Coronary artery (tissue), 2 donors: ENCODE results near the gene RWDD4.

Experiments used
- DNase-seq: peaks from one replicate; pipeline ENCODE4 v3.0.0-alpha.2; 2017; ENCODE audit warnings: low spot score
- H3K27ac ChIP-seq, 2 donors: fragments of 200-600 bp; sonication (generic); one replicate each; pipeline ENCODE4 v1.5.1; 2016 to 2019
- H3K4me3 ChIP-seq: fragments of 200-600 bp; sonication (generic); 2 replicates; pipeline ENCODE4 v1.5.1; 2016; ENCODE audit warnings: mild to moderate bottlenecking, moderate library complexity
- CTCF ChIP-seq: fragments of 200-600 bp; sonication (generic); IDR thresholded peaks from one replicate; pipeline ENCODE4 v1.5.1; 2019; ENCODE audit warnings: antibody characterized with exemption

RWDD4 gene

GRCh38 chr4:183686461-183686860 is 27.5 kb upstream of the RWDD4 start:
- Histone ChIP-seq H3K27ac (no peak overlapping the region), H3K4me3 (no peak overlapping the region)
- no peak for TF ChIP-seq CTCF
- DNase-seq, result no peak

- no peak overlapping the region for H3K4me3 ChIP-seq
- H3K27ac ChIP-seq, result no peak overlapping the region
- TF ChIP-seq CTCF, result no peak
- no peak for DNase-seq
Measured at GRCh38 chr4:183681119-183681518, 22.1 kb upstream of the RWDD4 start.

- TF ChIP-seq CTCF, result no peak
- Histone ChIP-seq H3K27ac (no peak overlapping the region), H3K4me3 (no peak overlapping the region)
- no peak for DNase-seq
Measured at GRCh38 chr4:183675625-183676024, 16.6 kb upstream of the RWDD4 start.

GRCh38 chr4:183674153-183674552 is 15.2 kb upstream of the RWDD4 start:
- no peak for TF ChIP-seq CTCF
- Histone ChIP-seq H3K4me3 (no peak overlapping the region), H3K27ac (no peak overlapping the region)
- no peak for DNase-seq

- H3K4me3 ChIP-seq, result no peak overlapping the region
- no peak for DNase-seq
- H3K27ac ChIP-seq, result no peak overlapping the region
- no peak for TF ChIP-seq CTCF
Measured at GRCh38 chr4:183670960-183671555, 12.1 kb upstream of the RWDD4 start.

GRCh38 chr4:183670251-183670650 is 11.3 kb upstream of the RWDD4 start:
- TF ChIP-seq CTCF, result no peak
- Histone ChIP-seq H3K4me3 (no peak overlapping the region), H3K27ac (no peak overlapping the region)
- no peak for DNase-seq

- Histone ChIP-seq H3K27ac (no peak overlapping the region), H3K4me3 (no peak overlapping the region)
- DNase-seq, result no peak
- TF ChIP-seq CTCF, result no peak
Measured at GRCh38 chr4:183666088-183666487, 7.1 kb upstream of the RWDD4 start.
